K562 (cell line): Measurements from ENCODE around the gene KPRP. TPM values are rescaled to one million over a fixed set of nuclear protein-coding genes. Genes with fewer than 3 reads are reported as not detected.

Experiments used
- ATAC-seq: fragments of 200-7000 bp; cut with Tn5 transposase; 3 replicates; pipeline ENCODE4 v1.9.1; 2020; ENCODE audit warnings: moderate library complexity
- BruUV-seq: library from RNA; stranded (reverse); fragments of 400-500 nt; replicated peaks from 2 replicates; lab custom pipeline; 2021; lab: Mats Ljungman, UMichigan
- CTCF ChIA-PET: fragments of 300-600 bp; formaldehyde crosslinking; extraction: SDS; loops from one replicate; lab custom pipeline; 2021; ENCODE audit warnings: low intra/inter-chr PET ratio; lab: Yijun Ruan, JAX
- POLR2A ChIA-PET: fragments of 300-600, 350-650 bp; sonication (Branson Sonifier 250); formaldehyde crosslinking; extraction: SDS; loops from one replicate; lab custom pipeline; 2021; ENCODE audit warnings: antibody characterized with exemption, inconsistent platforms; lab: Yijun Ruan, JAX
- DNase-seq, 4 experiments: peaks; one replicate each; pipeline versions ENCODE4 v3.0.0 to v3.0.0-alpha.2; 2011 to 2018; ENCODE audit warnings: low spot score in 3 of 4, mixed read lengths in 3 of 4; ENCODE audit errors: extremely low read depth in 1 of 4
- FAIRE-seq: peaks from 2 replicates; lab custom pipeline; 2011; peaks lifted over from hg19 to GRCh38; lab: Jason Lieb, UNC
- H2AFZ ChIP-seq: 2 replicates; pipeline ENCODE4 v1.6.0; 2011; ENCODE audit warnings: low read depth, low read length, control low read depth, inconsistent platforms
- H3K27ac ChIP-seq: fragments of 200-600 bp; 3 replicates; pipeline ENCODE4 v1.8.0; 2011; ENCODE audit warnings: low read depth, mild to moderate bottlenecking, control low read depth, inconsistent platforms, low read length, moderate library complexity, mixed read lengths; ENCODE audit errors: extremely low read depth
- H3K27me3 ChIP-seq, 2 experiments: fragments of 300-600 bp in 1 of 2; 2 replicates in 1 of 2; 3 replicates in 1 of 2; pipeline versions ENCODE4 v1.6.0 to v1.8.0; 2011; ENCODE audit warnings: inconsistent platforms in 2 of 2, low read length in 2 of 2, mild to moderate bottlenecking in 1 of 2, mixed read lengths in 1 of 2, moderate library complexity in 1 of 2; ENCODE audit not compliant: control insufficient read depth in 2 of 2, insufficient read depth in 2 of 2
- H3K36me3 ChIP-seq: fragments of 300-600 bp; 3 replicates; pipeline ENCODE4 v1.8.0; 2011; ENCODE audit warnings: mild to moderate bottlenecking, low read length, inconsistent platforms; ENCODE audit not compliant: control insufficient read depth, insufficient read depth
- H3K4me1 ChIP-seq, 2 experiments: fragments of 200-600 bp in 1 of 2; replicated peaks in 1 of 2; 2 replicates in 1 of 2; 3 replicates in 1 of 2; pipeline versions ENCODE4 v1.5.1 to v1.8.0; 2011; ENCODE audit warnings: inconsistent platforms in 2 of 2, low read length in 2 of 2, mild to moderate bottlenecking in 1 of 2, mixed read lengths in 1 of 2, moderate library complexity in 1 of 2; ENCODE audit not compliant: control insufficient read depth in 2 of 2, insufficient read depth in 2 of 2
- H3K4me2 ChIP-seq: 2 replicates; pipeline ENCODE4 v1.6.1; 2011; ENCODE audit warnings: low read length, control low read depth, inconsistent platforms, mixed read lengths; ENCODE audit not compliant: insufficient read depth
- H3K4me3 ChIP-seq: fragments of 200-600 bp; sonication (generic), shearing (Covaris generic); 2 replicates; pipeline ENCODE4 v1.5.1; 2016; ENCODE audit warnings: control low read depth, inconsistent platforms
- H3K79me2 ChIP-seq: fragments of 200-600 bp; 3 replicates; pipeline ENCODE4 v1.8.0; 2011; ENCODE audit warnings: low read length, inconsistent platforms; ENCODE audit not compliant: control insufficient read depth, insufficient read depth
- H3K9ac ChIP-seq, 2 experiments: 2 replicates each; pipeline versions ENCODE4 v1.6.0 to v1.6.1; 2011; ENCODE audit warnings: low read depth in 2 of 2, low read length in 2 of 2, control low read depth in 1 of 2, inconsistent platforms in 1 of 2, mild to moderate bottlenecking in 1 of 2, mixed read lengths in 1 of 2; ENCODE audit not compliant: insufficient read depth in 1 of 2
- H3K9me1 ChIP-seq: one replicate; pipeline ENCODE4 v1.6.0; 2011; ENCODE audit warnings: inconsistent platforms, mild to moderate bottlenecking, low read length, moderate library complexity; ENCODE audit not compliant: control insufficient read depth, insufficient read depth
- H3K9me3 ChIP-seq: replicated peaks from 2 replicates; pipeline ENCODE4 v1.5.1; 2011; ENCODE audit warnings: low read depth, low read length, inconsistent platforms; ENCODE audit not compliant: control insufficient read depth, insufficient read depth
- H4K20me1 ChIP-seq: replicated peaks from 2 replicates; pipeline ENCODE4 v1.6.1; 2011; ENCODE audit warnings: low read length, inconsistent platforms, mixed read lengths; ENCODE audit not compliant: control insufficient read depth, insufficient read depth
- CBFA2T3 ChIP-seq: fragments of 450-650 bp; IDR thresholded peaks from 2 replicates; pipeline ENCODE4 v1.6.1; 2017
- CBX5 ChIP-seq: IDR thresholded peaks from 2 replicates; pipeline ENCODE4 v1.6.1; 2014; ENCODE audit warnings: low read depth, borderline replicate concordance
- ETS2 ChIP-seq: IDR thresholded peaks from 2 replicates; pipeline ENCODE4 v1.6.1; 2016; ENCODE audit warnings: borderline replicate concordance, missing genetic modification characterization, mild to moderate bottlenecking, moderate library complexity, missing compliant biosample characterization; ENCODE audit not compliant: poor library complexity, severe bottlenecking
- IFI16 ChIP-seq: fragments of 250-450 bp; sonication (Bioruptor Pico); IDR thresholded peaks from 2 replicates; pipeline ENCODE4 v2.1.2; 2022; ENCODE audit warnings: mild to moderate bottlenecking, inconsistent platforms
- KLF13 ChIP-seq: fragments of 450-650 bp; IDR thresholded peaks from 2 replicates; pipeline ENCODE4 v1.6.1; 2016; ENCODE audit warnings: missing genetic modification characterization, low read depth, mild to moderate bottlenecking, missing compliant biosample characterization, moderate library complexity, borderline replicate concordance
- MTA2 ChIP-seq: fragments of 450-650 bp; IDR thresholded peaks from 2 replicates; pipeline ENCODE4 v1.6.1; 2016; ENCODE audit warnings: low read depth
- NFIC ChIP-seq: fragments of 450-650 bp; IDR thresholded peaks from 2 replicates; pipeline ENCODE4 v1.6.1; 2017; ENCODE audit warnings: mild to moderate bottlenecking, inconsistent platforms
- NR2C1 ChIP-seq, 2 experiments: fragments of 450-650 bp; IDR thresholded peaks; 2 replicates each; pipeline ENCODE4 v1.6.1; 2017; ENCODE audit warnings: mild to moderate bottlenecking in 2 of 2, antibody characterized with exemption in 1 of 2, inconsistent platforms in 1 of 2, missing compliant biosample characterization in 1 of 2, missing genetic modification characterization in 1 of 2
- POLR2G ChIP-seq: fragments of 200-400 bp; formaldehyde crosslinking; IDR thresholded peaks from 2 replicates; pipeline ENCODE4 v1.6.1; 2017; ENCODE audit warnings: low read depth, mild to moderate bottlenecking, antibody characterized with exemption, low read length, moderate library complexity
- TGIF2 ChIP-seq: sonication (generic); formaldehyde crosslinking; IDR thresholded peaks from 2 replicates; pipeline ENCODE4 v1.8.1; 2022; ENCODE audit warnings: mild to moderate bottlenecking, missing genetic modification reagents, moderate library complexity
- ZFPM2 ChIP-seq: fragments of 250-450 bp; sonication (Bioruptor Pico); IDR thresholded peaks from 2 replicates; pipeline ENCODE4 v1.5.1; 2022; ENCODE audit warnings: mild to moderate bottlenecking
- ZNF696 ChIP-seq: fragments of 250-450 bp; sonication (Bioruptor Pico); conservative IDR thresholded peaks from 2 replicates; pipeline ENCODE4 v1.4.0; 2020; ENCODE audit warnings: mild to moderate bottlenecking, moderate library complexity
- WGBS: fragments of 100-300 bp; shearing (Covaris generic); methylation state at CpG from one replicate; pipeline ENCODE4 v1.1.6; 2016; ENCODE audit warnings: low coverage, mixed read lengths; ENCODE audit not compliant: insufficient coverage; ENCODE audit errors: missing lambda C conversion rate; 5-methylcytosine and 5-hydroxymethylcytosine counted together
- in situ Hi-C: fragments of 300-500 bp; cut with MboI; formaldehyde crosslinking; loops from 4 replicates; pipeline ENCODE4 v1.15.0; 2018; ENCODE audit warnings: inconsistent platforms, mixed read lengths
- intact Hi-C: fragments of 100-400 bp; cut with micrococcal nuclease; formaldehyde crosslinking; loops from 2 replicates; pipeline ENCODE4 v1.14.2; 2022
- polyA plus RNA-seq, 8 experiments: library from polyadenylated mRNA; depleted of rRNA in 4 of 8; stranded (reverse) in 5 of 8; unstranded in 3 of 8; fragments of >200 nt; fragmentation: Nextera tagmentation in 2 of 8; fragmentation: Illumina TruSeq in 1 of 8; extraction: Ambion mirVana in 2 of 8; extraction: Trizol in 1 of 8; gene quantifications; 2 replicates each; pipeline versions ENCODE4 v1.2.1 to v1.2.3, GENCODE V29; 2011 to 2014; ENCODE audit warnings: inconsistent platforms in 1 of 8, missing spikeins in 1 of 8
- total RNA-seq, 7 experiments: library from RNA; depleted of rRNA in 6 of 7; stranded (reverse); fragments of >200 nt in 6 of 7; fragmentation: Illumina TruSeq in 2 of 7; extraction: Trizol in 2 of 7; gene quantifications; 2 replicates each; pipeline versions ENCODE4 v1.2.1 to v1.2.3, GENCODE V29; 2011 to 2021; ENCODE audit warnings: low replicate concordance in 1 of 7
- TF ChIP-seq, protein P1 (sequence below): IDR thresholded peaks from 2 replicates; pipeline ENCODE4 v1.6.1; 2011; ENCODE audit not compliant: insufficient read length; ENCODE audit errors: extremely low read depth
- TF ChIP-seq, protein P2 (sequence below), 2 experiments: IDR thresholded peaks in 1 of 2; conservative IDR thresholded peaks in 1 of 2; 2 replicates each; pipeline ENCODE4 v1.6.1; 2016; ENCODE audit warnings: low read depth in 2 of 2, mild to moderate bottlenecking in 1 of 2, missing compliant biosample characterization in 1 of 2, missing genetic modification characterization in 1 of 2, moderate library complexity in 1 of 2
- TF ChIP-seq, protein P3 (sequence below), 2 experiments: fragments of 450-650 bp in 1 of 2; IDR thresholded peaks; 2 replicates each; pipeline ENCODE4 v1.6.1; 2011 to 2017; ENCODE audit warnings: low read depth in 2 of 2, antibody characterized with exemption in 1 of 2, borderline replicate concordance in 1 of 2, low read length in 1 of 2, mild to moderate bottlenecking in 1 of 2, mixed read lengths in 1 of 2; ENCODE audit not compliant: control insufficient read depth in 1 of 2

Gene KPRP
- total and polyA plus RNA-seq, 9 of the 15 experiments (the other 6 are each of a cell fraction or from before 2014, with no cell fraction given) = not detected

DNA sequence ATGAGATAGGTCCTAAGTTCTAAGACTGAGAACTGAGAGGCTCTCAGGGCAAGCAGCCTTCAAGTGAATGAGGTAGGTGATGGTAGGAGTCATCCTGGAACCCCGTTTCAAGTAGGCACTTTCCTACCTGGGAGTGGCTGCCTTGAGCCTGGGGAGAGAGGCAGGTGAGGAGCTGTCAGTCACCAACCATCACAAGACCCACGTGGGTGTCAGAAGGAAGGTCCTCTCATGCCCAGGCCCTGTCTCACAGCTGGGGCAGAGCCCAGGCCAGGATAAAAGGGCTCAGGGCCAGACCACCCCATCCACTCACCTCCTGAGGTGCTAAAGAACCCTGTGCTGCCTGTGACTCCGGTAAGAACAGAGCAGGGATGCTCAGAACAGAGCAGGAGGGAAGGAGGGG lies 38.6 kb downstream of the KPRP start, which contains the start of gene LCE1D:
Gene LCE1D, plus strand, starts transcription at position 301 of the 400 bp plus-strand sequence. CDS start 1,074 bp downstream, outside the sequence.
- TF ChIP-seq, protein P1, sequence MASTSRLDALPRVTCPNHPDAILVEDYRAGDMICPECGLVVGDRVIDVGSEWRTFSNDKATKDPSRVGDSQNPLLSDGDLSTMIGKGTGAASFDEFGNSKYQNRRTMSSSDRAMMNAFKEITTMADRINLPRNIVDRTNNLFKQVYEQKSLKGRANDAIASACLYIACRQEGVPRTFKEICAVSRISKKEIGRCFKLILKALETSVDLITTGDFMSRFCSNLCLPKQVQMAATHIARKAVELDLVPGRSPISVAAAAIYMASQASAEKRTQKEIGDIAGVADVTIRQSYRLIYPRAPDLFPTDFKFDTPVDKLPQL = no peak
- TF ChIP-seq MTA2 (no peak), NFIC (no peak), KLF13 (no peak), POLR2G (no peak), ZNF696 (CRISPR knock-in tag) (no peak), IFI16 (CRISPR knock-in tag) (no peak), CBX5 (no peak), NR2C1 (IDR thresholded peaks at IDR 0.05) (no peak), NR2C1 (tag; IDR thresholded peaks at IDR 0.05) (no peak), TGIF2 (no peak), ZFPM2 (no peak), ETS2 (tag) (no peak), CBFA2T3 (no peak)
- TF ChIP-seq, protein P2, sequence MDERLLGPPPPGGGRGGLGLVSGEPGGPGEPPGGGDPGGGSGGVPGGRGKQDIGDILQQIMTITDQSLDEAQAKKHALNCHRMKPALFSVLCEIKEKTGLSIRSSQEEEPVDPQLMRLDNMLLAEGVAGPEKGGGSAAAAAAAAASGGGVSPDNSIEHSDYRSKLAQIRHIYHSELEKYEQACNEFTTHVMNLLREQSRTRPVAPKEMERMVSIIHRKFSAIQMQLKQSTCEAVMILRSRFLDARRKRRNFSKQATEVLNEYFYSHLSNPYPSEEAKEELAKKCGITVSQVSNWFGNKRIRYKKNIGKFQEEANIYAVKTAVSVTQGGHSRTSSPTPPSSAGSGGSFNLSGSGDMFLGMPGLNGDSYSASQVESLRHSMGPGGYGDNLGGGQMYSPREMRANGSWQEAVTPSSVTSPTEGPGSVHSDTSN (CRISPR knock-in tag; IDR thresholded peaks at IDR 0.05; ENCODE audit: low read depth) = no peak
- TF ChIP-seq, protein P2 (tag; conservative IDR thresholded peaks at IDR 0.05; ENCODE audit: low read depth) = no peak
- TF ChIP-seq, protein P3, sequence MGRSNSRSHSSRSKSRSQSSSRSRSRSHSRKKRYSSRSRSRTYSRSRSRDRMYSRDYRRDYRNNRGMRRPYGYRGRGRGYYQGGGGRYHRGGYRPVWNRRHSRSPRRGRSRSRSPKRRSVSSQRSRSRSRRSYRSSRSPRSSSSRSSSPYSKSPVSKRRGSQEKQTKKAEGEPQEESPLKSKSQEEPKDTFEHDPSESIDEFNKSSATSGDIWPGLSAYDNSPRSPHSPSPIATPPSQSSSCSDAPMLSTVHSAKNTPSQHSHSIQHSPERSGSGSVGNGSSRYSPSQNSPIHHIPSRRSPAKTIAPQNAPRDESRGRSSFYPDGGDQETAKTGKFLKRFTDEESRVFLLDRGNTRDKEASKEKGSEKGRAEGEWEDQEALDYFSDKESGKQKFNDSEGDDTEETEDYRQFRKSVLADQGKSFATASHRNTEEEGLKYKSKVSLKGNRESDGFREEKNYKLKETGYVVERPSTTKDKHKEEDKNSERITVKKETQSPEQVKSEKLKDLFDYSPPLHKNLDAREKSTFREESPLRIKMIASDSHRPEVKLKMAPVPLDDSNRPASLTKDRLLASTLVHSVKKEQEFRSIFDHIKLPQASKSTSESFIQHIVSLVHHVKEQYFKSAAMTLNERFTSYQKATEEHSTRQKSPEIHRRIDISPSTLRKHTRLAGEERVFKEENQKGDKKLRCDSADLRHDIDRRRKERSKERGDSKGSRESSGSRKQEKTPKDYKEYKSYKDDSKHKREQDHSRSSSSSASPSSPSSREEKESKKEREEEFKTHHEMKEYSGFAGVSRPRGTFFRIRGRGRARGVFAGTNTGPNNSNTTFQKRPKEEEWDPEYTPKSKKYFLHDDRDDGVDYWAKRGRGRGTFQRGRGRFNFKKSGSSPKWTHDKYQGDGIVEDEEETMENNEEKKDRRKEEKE (IDR thresholded peaks at IDR 0.05; ENCODE audit: borderline replicate concordance in 1 of 2, control insufficient read depth in 1 of 2, low read depth in 2 of 2, low read length in 1 of 2) = no peak
- H2AFZ ChIP-seq = no peak within 1 kb of the TSS
- no peaks in the 10 kb centered on the region for H3K36me3 ChIP-seq
- no peaks in the 10 kb centered on the region for H3K27me3 ChIP-seq
- H3K79me2 ChIP-seq = no peaks in the 10 kb centered on the region
- FAIRE-seq (no peak), ATAC-seq (no peak), DNase-seq (no peak)
- no peak within 1 kb of the TSS for H3K27ac ChIP-seq
- H3K4me1 ChIP-seq = no peaks in the 10 kb centered on the region
- no peaks in the 10 kb centered on the region for H4K20me1 ChIP-seq
- no peak within 1 kb of the TSS for H3K9ac ChIP-seq
- H3K9me1 ChIP-seq = no peaks in the 10 kb centered on the region
- in situ Hi-C loops = no loop called here
- no peak within 1 kb of the TSS for H3K4me2 ChIP-seq
- BruUV-seq = no TSS peak
- POLR2A ChIA-PET = interaction anchor here (0.6 kb wide), 1 partner anchor 23 kb away, joined by 3 read pairs; no protein-coding TSS in a partner anchor
- CTCF ChIA-PET = no interaction called here
- no peak within 1 kb of the TSS for H3K4me3 ChIP-seq
- WGBS = 0% methylated on average over 3 of the region's 3 CpGs
- intact Hi-C loops = no loop called here
- H3K9me3 ChIP-seq = no peaks in the 10 kb centered on the region
